G401.6 (cell line): ENCODE measurements around the gene NEXMIF.
A peak's percentile ranks its signal among the peaks of the same experiment; 100 is the strongest.
"Not testable (repeated sequence)": the region's sequence is repeated elsewhere in the genome, so short reads cannot be mapped to it uniquely, and the experiment has no call there.

Experiments
- FAIRE-seq: peaks from 2 replicates; lab custom pipeline; 2012; peaks lifted over from hg19 to GRCh38; lab: Jason Lieb, UNC

NEXMIF gene

DNA sequence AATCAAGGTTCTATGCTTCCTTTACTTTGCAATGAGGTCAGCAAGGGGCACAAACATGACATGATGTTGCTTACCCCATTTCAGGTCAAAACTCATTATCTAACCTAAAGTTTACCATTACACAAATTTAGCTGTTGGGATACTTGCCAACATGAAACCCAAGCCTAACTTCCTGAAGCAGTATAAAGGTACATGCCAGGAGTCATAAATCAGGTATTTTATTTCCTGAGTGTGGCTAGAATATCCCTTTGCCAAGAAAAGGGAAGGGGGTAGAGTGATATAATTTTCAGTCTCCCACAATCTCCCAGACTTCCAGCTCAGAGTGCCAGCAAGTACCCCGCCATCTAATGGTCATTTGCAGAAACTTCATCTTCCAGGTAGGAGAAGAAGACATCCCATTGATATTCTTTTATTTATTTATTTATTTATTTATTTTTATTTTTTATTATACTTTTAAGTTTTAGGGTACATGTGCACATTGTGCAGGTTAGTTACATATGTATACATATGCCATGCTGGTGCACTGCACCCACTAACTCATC lies 136.6 kb downstream of the NEXMIF start:
- FAIRE-seq, result peak; percentile 37

DNA sequence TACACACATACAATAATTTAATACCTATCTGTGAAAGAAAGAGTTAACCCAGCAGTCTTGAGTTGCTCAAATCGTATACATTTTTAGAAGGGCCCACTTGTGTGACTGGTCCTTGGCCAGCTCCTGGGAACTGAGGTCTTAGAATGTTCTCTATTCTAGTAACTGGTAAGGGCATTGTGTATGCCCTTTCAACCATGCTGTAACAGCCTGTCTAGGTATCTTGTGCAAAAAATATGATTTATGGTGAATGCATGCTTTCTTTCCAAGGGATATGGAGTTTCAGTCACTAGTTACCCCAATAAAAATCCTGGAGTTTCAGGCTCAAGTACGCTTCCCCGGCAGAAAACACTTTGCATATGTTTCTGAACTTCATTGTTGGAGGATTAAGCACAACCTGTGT lies 140.6 kb downstream of the NEXMIF start:
- FAIRE-seq, result no peak

DNA sequence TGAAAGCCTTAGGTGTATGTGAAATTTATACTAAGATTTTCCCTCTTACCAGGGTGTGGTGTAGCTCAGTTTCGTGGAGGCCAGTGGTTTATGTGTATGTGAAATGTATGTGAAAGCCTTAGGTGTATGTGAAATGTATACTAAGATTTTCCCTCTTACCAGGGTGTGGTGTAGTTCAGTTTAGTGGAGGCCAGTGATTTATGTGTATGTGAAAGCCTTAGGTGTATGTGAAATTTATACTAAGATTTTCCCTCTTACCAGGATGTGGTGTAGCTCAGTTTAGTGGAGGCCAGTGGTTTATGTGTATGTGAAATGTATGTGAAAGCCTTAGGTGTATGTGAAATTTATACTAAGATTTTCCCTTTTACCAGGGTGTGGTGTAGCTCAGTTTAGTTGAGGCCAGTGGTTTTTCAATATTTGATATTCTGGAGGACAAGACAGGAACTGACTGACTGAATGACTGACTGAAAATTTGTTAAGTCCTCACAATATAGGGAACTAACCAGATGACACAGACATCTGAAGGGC lies 143.7 kb downstream of the NEXMIF start:
- FAIRE-seq, result no peak

- no peak for FAIRE-seq
These were observed 146.1 kb downstream of the NEXMIF start for GRCh38 chrX:74779175-74779574.

GRCh38 chrX:74774988-74775387 lies 150.3 kb downstream of the NEXMIF start:
- no peak for FAIRE-seq

DNA sequence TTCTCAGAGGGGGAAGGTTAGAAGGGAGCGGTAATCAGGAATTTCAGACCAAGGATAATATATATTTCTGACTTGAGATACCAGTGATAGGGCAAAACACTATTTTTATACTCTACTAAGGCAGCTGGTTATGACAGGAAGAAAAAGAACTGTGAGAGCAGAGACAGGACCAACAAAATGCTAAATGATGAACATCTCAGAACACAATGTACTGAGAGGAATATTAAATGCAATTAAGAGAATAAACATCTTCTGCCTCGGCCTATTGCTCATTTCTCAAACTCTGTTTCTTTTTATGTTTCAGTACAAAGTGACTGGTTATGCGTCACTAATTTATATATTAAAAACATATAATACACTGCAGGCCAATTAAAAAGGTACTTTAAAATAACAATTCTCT lies 188.8 kb downstream of the NEXMIF start:
- FAIRE-seq, result no peak

DNA sequence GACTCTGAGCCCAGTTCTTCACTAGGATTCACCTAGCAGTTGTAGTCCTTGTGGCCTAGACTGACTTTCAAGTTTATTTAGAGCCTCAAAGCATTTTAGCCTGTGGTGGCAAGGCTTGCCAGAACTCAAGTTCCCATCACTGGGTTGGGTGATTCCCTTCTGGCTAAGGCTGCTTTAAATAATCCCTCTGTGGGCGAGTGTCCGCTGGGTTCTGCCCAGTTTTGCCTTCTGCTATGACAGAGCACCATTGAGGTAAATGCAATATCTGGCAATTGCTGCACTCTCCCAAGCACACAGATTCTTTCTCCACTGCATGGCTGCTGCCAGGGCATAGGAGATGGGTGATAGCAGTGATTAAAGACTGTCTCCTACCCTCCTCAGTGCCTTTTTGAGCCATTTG lies 220.0 kb downstream of the NEXMIF start:
- no peak for FAIRE-seq

DNA sequence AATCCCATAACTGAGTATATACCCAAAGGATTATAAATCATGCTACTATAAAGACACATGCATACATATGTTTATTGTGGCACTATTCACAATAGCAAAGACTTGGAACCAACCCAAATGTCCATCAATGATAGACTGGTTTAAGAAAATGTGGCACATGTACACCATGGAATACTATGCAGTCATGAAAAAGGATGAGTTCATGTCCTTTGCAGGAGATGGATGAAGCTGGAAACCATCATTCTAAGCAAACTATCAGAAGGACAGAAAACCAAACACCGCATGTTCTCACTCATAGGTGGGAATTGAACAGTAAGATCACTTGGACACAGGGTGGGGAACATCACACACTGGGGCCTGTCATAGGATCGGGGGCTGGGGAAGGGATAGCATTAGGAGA lies 223.9 kb downstream of the NEXMIF start:
- not testable (repeated sequence) for FAIRE-seq

GRCh38 chrX:74684466-74684865 lies 240.8 kb downstream of the NEXMIF start:
- no peak for FAIRE-seq
